ENCODE results near the gene RXYLT1.
"Not testable (repeated sequence)": the region's sequence is repeated elsewhere in the genome, so short reads cannot be mapped to it uniquely, and the experiment has no call there.

RXYLT1 gene

DNA sequence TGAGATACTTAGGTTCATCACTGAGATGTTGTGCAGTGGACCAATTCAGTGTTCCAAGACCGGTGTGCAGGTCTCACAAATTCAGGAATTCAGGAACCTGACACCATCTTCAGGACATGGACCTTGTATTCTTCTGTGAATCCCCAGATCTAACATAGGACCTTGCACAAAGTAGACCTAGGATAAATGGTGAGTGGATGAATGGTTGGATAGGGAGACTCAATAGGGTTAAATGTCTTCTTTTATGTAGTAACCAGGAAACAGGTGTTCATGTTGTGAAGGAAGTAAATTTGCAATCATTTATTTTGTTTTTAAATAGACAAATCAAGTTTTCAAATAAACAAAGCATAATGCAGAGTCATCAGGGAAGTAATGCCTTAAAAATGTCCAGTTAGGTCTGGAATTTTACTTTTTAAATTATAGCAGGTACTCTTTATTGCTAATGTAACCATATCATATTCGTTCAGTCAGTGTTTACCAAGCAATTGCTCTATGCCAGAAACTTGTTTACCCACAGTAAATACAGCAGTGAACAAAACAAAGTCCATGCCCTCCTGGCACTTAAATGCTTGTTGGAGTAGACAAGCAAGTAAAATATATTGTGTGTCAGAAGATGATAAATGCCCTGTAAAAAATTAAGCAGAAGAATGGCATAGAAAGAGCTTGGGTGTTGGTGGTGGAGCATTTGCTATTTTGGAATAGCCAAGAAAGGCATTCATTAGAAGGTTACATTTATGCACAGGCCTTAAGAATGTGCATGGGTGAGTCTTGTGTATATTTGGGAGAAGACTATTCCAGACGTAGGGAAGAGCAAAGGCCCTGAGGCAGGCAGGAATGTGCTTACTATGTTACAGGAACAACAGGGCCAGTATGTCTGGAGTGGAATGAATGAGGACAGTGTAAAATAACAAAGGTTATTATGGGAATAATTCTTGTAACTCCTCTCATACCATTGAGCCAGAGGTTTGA is 26.3 kb downstream of the RXYLT1 start:
- DNase-seq, result no peak

DNA sequence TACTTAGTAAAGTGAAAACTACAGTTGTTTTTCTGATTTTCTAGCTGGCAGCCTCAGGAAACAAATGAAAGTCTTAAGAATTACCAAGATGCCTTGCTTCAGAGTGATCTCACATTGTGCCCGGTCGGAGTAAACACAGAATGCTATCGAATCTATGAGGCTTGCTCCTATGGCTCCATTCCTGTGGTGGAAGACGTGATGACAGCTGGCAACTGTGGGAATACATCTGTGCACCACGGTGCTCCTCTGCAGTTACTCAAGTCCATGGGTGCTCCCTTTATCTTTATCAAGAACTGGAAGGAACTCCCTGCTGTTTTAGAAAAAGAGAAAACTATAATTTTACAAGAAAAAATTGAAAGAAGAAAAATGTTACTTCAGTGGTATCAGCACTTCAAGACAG is 28.9 kb downstream of the RXYLT1 start:
- DNase-seq, result no peak

GRCh38 chr12:63809566-63809965 is 29.9 kb downstream of the RXYLT1 start:
- no peak for DNase-seq

DNA sequence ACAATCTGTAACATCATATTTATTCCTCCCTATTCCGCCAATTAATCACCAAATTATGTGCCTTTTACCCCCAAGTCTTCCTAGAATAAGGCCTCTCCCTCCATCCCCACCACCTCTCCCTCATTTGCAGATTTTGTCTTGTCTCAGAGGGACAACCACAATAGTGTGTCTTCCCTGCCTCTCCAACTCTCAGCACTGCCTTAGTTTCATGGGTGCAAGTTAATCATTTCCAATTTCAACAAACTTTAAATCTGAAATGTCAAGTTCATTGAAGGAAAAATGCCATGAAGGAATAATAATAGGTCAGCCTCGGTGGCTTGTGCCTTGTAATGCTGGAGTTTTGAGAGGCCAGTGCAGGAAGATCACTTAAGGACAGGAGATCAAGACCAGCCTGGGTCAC is 31.6 kb downstream of the RXYLT1 start:
- no peak for DNase-seq

DNA sequence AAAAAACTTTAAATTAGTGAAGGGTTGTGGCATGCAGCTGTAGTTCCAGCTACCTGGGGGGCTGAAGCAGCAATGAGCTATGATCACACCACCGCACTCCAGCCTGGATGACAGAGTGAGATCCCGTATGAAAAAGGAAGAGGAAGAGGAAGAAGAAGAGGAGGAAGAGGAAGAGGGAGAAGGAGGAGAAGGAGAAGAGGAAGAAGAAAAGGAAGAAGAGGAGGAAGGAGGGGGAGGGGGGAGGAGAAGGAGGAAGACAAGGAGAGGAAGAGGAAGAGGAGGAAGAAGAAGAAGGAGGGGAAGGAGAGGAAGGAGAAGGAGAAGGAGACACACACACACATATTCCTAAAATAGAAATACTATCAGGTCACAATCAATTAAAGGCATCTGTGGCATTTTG is 32.0 kb downstream of the RXYLT1 start:
- no peak for DNase-seq

DNA sequence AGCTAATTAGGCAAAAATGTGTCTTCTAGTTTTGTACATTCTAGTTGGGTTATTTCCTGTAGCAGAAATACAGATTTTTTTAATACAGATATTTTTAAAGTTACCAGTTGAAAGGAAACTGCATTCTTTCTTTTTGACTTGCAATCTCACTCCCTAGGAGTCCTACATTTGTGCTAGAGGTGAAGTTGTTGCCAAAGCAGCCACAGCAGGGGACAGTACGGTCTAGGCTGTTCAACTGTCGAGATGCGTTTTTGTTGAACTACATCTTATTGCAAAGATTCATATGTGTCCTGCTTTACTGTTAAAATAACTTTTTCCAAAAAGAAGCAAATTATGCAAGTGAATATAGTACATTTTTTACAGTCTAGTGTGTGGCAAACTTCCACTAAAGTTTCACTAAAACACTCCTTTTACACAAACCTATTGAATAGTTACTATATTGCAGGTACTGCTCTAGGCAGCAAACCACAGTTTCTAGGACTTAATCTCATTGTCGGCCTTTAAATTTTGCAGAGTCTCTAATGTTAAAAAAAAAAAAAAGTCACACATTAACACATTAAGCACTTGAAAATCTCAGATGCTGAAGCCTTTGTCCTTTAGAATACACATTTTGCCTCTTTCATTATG is 34.5 kb downstream of the RXYLT1 start:
- no peak for DNase-seq

- DNase-seq, result no peak
Measured at GRCh38 chr12:63815482-63815852, 35.8 kb downstream of the RXYLT1 start.

DNA sequence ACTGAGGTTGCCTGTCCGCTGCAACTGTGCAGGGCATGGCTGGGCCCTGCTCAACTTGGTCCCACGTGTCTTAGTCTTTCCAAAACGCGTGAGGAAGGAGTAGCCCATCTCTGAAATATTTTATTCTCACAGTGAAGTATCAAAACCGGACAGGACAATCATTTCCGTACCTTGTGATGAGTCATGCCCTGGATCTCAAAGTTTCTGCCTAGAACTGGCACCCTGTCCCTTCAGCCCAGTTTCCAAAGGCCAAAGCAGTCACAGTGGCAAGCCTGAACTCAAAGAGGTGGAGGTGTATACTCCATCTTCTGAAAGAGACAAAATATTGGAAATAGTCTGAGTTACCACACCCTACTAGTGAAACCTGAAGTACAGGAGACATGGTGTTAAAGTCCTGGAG is 36.3 kb downstream of the RXYLT1 start:
- DNase-seq, result no peak

- no peak for DNase-seq
Measured at GRCh38 chr12:63820427-63820826, 40.7 kb downstream of the RXYLT1 start.

- no peak for DNase-seq
Measured at GRCh38 chr12:63821781-63822251, 42.1 kb downstream of the RXYLT1 start.

GRCh38 chr12:63822352-63822751 is 42.6 kb downstream of the RXYLT1 start:
- no peak for DNase-seq

DNA sequence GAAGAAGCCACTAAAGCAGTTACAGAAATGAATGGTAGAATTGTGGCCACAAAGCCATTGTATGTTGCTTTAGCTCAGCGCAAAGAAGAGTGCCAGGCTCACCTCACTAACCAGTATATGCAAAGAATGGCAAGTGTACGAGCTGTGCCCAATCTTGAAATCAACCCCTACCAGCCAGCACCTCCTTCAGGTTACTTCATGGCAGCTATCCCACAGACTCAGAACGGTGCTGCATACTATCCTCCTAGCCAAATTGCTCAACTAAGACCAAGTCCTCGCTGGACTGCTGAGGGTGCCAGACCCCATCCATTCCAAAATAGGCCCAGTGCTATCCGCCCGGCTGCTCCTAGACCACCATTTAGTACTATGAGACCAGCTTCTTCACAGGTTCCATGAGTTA is 43.3 kb downstream of the RXYLT1 start:
- no peak for DNase-seq

GRCh38 chr12:63826006-63826585 is 46.4 kb downstream of the RXYLT1 start:
- DNase-seq, result no peak

GRCh38 chr12:63828867-63829266 is 49.2 kb downstream of the RXYLT1 start:
- no peak for DNase-seq

DNA sequence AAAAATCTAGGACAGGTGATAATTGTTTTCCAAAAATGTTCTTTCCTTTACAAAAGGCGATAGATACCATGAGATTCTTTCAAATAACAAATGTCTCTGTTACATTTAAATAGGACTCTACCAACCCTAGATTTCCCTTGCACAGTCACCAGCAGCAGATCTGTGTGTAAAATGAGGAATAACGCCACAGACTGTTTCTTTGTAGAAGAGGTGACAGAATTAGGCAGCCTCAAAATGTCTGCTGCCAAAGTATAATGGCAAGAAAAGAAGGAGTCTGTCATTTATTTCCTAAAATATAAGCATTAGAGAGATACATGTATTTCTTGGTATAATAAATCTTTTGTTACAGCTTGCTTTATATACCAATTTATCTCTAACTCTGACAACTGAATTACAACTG is 56.3 kb downstream of the RXYLT1 start:
- no peak for DNase-seq

DNA sequence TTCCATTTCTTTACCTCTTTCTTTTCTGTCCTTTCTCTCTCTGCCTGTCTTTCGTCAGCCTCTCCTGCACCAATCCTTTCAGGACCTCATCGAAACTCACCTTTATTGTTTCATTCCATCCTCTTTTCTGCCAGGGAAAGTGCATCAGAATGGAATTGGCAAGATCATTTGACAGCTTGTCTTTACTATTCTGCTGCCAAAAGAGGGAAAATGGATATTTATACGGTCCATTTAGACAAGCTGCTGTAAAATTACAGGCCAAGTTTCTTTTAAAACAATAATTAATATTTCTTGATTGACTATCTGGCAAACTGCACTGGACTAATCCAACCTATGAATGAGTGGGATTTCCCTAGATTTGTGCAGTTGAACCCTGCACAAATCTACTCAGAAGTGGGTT is 57.2 kb downstream of the RXYLT1 start:
- DNase-seq, result no peak

DNA sequence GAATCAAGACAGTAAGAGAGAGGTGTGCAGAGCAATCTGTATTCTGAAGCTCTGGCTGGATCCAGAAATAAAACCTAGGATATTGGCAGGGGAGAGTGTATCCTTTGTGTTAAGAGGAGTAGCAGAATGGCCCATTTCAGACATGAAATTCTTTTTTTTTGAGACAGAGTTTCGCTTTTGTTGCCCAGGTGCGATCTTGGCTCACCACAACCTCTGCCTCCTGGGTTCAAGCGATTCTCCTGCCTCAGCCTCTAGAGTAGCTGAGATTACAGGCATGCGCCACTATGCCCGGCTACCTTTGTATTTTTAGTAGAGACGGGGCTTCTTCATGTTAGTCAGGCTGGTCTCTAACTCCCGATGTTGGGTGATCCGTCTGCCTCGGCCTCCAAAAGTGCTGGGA is 58.7 kb downstream of the RXYLT1 start:
- no peak for DNase-seq

DNA sequence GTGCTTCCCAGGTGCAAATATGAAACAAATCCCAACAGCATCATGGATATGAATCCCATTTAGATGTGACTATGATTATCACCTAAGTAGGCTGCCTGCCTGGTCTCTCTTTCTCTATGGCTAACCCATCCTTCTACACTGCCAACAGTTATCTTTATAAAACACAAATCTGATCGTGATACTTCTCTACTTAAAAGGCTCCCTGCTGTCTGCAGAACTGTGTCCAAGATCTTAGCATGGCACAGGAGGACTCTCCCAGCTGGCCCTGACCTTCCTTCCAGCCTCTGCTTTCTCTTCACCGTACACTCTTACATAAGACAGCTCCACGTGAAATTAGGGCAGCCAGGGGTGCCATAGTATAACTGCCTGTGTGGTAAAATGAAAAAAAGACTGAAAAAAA is 61.3 kb downstream of the RXYLT1 start:
- no peak for DNase-seq

DNA sequence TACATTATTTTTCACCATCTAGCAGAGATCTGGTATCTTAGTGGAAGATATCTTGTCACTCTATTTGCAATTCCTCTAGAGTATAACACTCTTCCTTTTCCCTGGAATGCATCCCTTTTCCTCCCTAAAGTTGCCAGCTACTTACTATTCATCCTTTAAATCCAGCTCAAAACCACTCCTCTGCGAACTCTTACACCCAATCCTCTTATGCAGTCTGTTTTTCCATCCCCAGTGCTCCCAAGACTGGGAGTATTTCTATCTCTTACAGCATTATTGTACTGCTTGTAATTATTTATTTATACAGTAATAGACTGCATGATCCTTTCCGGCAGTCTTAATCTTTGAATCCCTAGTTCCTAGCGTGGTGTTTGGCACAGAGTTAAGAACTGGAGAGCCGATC is 61.9 kb downstream of the RXYLT1 start:
- no peak for DNase-seq

GRCh38 chr12:63842750-63843149 is 63.0 kb downstream of the RXYLT1 start:
- not testable (repeated sequence) for DNase-seq

DNA sequence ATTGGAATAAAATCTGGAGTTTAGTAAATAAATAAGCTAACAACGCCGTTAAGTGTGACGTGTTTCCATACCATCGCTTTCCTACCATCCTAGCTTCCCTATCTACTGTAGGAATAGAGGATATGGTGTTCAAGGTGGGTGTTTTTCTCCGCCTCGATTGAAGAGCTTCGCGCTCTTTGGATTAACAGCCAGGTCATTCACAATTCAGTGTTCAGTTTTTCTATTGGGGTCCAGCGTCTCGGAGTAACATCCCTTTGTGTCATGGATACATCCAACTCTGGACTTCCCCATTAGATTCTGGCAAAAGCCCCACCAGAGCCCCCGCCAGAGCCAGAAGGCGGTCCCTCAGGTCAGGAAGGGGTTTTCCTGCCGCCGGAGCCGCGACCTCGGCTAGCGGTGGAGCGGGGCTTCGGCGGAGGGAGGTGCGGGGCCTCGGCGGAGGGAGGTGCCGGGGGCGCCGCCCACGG is 63.6 kb downstream of the RXYLT1 start:
- no peak for DNase-seq

DNA sequence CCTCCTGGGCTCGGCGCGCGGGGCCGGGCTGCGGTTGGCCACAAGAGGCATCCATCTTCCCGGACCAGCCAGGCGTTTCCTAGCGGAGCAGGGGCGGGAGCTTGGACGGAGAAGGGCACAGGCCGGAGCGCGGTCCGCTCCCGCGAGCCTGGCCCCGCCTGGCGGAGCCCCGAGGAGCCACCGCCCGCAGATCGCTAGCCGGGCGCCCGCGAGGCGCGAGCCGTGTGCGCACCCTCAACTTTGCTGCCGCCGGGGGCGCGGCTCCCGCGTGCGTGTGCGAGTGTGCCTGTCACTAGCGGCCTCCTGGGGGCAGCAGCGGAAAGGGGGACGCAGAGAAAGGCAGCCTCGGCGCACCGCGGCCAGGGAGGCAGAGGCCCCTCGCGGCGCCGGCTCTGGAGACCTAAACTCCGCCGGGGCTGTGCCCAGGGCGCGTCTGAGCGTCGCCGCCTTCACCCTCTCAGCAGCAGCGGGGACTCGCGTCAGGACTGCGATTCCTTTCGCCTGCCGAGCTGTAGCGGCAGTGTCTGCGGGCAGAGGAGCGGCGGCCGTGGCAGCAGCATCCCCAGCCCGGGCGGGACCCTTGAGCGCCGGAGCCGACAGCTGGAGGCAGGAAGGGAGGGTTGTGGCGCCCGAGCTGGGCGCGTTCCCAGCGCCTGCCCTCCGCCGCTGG is 64.1 kb downstream of the RXYLT1 start:
- DNase-seq, result peak; percentile 49
